ENCODE data around the gene ZNF511. TPM values are rescaled to one million over a fixed set of nuclear protein-coding genes. Genes with fewer than 3 reads are reported as not detected.
A peak's percentile ranks its signal among the peaks of the same experiment; 100 is the strongest.

The ZNF511 gene
- total and polyA plus RNA-seq, 9 of the 15 experiments (the other 6 are each of a cell fraction or from before 2014, with no cell fraction given) = 0.61 to 69.3 (median 40.1) TPM

- peak; percentile 53 for TF ChIP-seq FIP1L1 (IDR thresholded peaks at IDR 0.05; ENCODE audit: low read depth, low read length, poor library complexity, severe bottlenecking)
- no peak for TF ChIP-seq STAT5A (IDR thresholded peaks at IDR 0.05; ENCODE audit: borderline replicate concordance, low read length)
- TF ChIP-seq, protein P1, sequence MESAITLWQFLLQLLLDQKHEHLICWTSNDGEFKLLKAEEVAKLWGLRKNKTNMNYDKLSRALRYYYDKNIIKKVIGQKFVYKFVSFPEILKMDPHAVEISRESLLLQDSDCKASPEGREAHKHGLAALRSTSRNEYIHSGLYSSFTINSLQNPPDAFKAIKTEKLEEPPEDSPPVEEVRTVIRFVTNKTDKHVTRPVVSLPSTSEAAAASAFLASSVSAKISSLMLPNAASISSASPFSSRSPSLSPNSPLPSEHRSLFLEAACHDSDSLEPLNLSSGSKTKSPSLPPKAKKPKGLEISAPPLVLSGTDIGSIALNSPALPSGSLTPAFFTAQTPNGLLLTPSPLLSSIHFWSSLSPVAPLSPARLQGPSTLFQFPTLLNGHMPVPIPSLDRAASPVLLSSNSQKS (CRISPR knock-in tag; IDR thresholded peaks at IDR 0.05) = no peak
- no peak for TF ChIP-seq SUPT5H (IDR thresholded peaks at IDR 0.05)
- no peak for TF ChIP-seq ZKSCAN3 (CRISPR knock-in tag; IDR thresholded peaks at IDR 0.05)
- TF ChIP-seq PCBP1 (IDR thresholded peaks at IDR 0.05; ENCODE audit: low read depth, low read length, poor library complexity, severe bottlenecking) = peak; percentile 24
- TF ChIP-seq BHLHE40 (IDR thresholded peaks at IDR 0.05; ENCODE audit: low read length) = peak; percentile 9; the same call in 1 of the 2 replicates
- TF ChIP-seq GATAD2B (IDR thresholded peaks at IDR 0.05; ENCODE audit: borderline replicate concordance) = no peak
These were observed 47.6 kb upstream of the ZNF511 start (continued) for GRCh38 chr10:133260895-133261725.

- Histone ChIP-seq H3K9me1 (ENCODE audit: control insufficient read depth, insufficient read depth, low read length) (no peaks in the 10 kb centered on the region), H3K79me2 (ENCODE audit: control insufficient read depth, insufficient read depth, low read length) (no peaks in the 10 kb centered on the region), H3K36me3 (ENCODE audit: control insufficient read depth, insufficient read depth, low read length) (no peaks in the 10 kb centered on the region), H2AFZ (ENCODE audit: low read depth, low read length) (no peak overlapping the region), H3K4me2 (ENCODE audit: insufficient read depth, low read length) (peak overlapping the region; percentile 74; the same call in 1 of the 2 replicates), H4K20me1 (replicated peaks; ENCODE audit: control insufficient read depth, insufficient read depth, low read length) (no peaks in the 10 kb centered on the region), H3K9me3 (replicated peaks; ENCODE audit: control insufficient read depth, insufficient read depth, low read depth, low read length) (no peaks in the 10 kb centered on the region), H3K9ac (ENCODE audit: insufficient read depth in 1 of 2, low read depth in 2 of 2, low read length in 2 of 2) (peak overlapping the region; percentile 54 to 80; a peak in 3 of 4 replicates), H3K27ac (ENCODE audit: extremely low read depth, low read depth, low read length) (peak overlapping the region; percentile 77), H3K4me1 (replicated peaks in 1 of 2; ENCODE audit: control insufficient read depth in 2 of 2, insufficient read depth in 2 of 2, low read length in 2 of 2) (peaks cover 2 to 78% of the 10 kb centered on the region in 2 experiments; a peak in 3 of 5 replicates), H3K27me3 (ENCODE audit: control insufficient read depth in 2 of 2, insufficient read depth in 2 of 2, low read length in 2 of 2) (no peaks in the 10 kb centered on the region), H3K4me3 (peak overlapping the region; percentile 51)
- DNase-seq (ENCODE audit: extremely low read depth in 1 of 4, low spot score in 3 of 4) = peak; percentile 79 to 92 (median 88)
- FAIRE-seq = peak; percentile 19
- 15% methylated on average over 4 of the region's 79 CpGs for WGBS (ENCODE audit: insufficient coverage, low coverage, missing lambda C conversion rate)
- ATAC-seq = peak; percentile 79
- BruUV-seq (replicated peaks) = no TSS peak
- intact Hi-C loops (cut with micrococcal nuclease) (no loop called here), in situ Hi-C loops (cut with MboI) (no loop called here)
- ChIA-PET CTCF (ENCODE audit: low intra/inter-chr PET ratio) (no interaction called here), POLR2A (interaction anchor here (0.6 to 1.5 kb wide), 3 partner anchors 14 to 705 kb away, joined by 3 to 4 read pairs (median 3); no protein-coding TSS in a partner anchor)
- TF ChIP-seq VEZF1 (CRISPR knock-in tag; IDR thresholded peaks at IDR 0.05) = peak; percentile 94
- TF ChIP-seq POLR2G (IDR thresholded peaks at IDR 0.05; ENCODE audit: low read depth, low read length) = peak; percentile 76
- TF ChIP-seq MAFG (tag; conservative IDR thresholded peaks at IDR 0.05) = no peak
- no peak for TF ChIP-seq KLF16 (IDR thresholded peaks at IDR 0.05)
- TF ChIP-seq ZNF282 (CRISPR knock-in tag; IDR thresholded peaks at IDR 0.05) = no peak
- no peak for TF ChIP-seq RFX7 (CRISPR knock-in tag; IDR thresholded peaks at IDR 0.05)
- peak in 1 of 2 experiments; percentile 62 for TF ChIP-seq E2F6 (IDR thresholded peaks at IDR 0.05; ENCODE audit: borderline replicate concordance in 1 of 2, extremely low read depth in 1 of 2, insufficient read depth in 1 of 2, insufficient read length in 1 of 2, low read depth in 1 of 2, low read length in 1 of 2, poor library complexity in 1 of 2, severe bottlenecking in 1 of 2)
- no peak for TF ChIP-seq TEAD4 (IDR thresholded peaks at IDR 0.05; ENCODE audit: low read length)
- TF ChIP-seq TEAD4 (CRISPR knock-in tag; IDR thresholded peaks at IDR 0.05; ENCODE audit: borderline replicate concordance) = no peak
These were observed 46.9 kb upstream of the ZNF511 start for GRCh38 chr10:133261726-133262325.

All from K562 (cell line).